HFFc6 (cell line): ENCODE data around the gene NCOA1. TPM values are rescaled to one million over a fixed set of nuclear protein-coding genes. Genes with fewer than 3 reads are reported as not detected.

Source experiments
- DNase-seq: peaks from one replicate; pipeline ENCODE4 v3.0.0-alpha.2; 2018
- H3K27ac Mint-ChIP-seq: 2 replicates; pipeline ENCODE4 v1.8.0; 2020; ENCODE audit warnings: mild to moderate bottlenecking, mixed read lengths
- H3K27me3 Mint-ChIP-seq: 2 replicates; pipeline ENCODE4 v1.8.0; 2021; ENCODE audit warnings: mild to moderate bottlenecking, moderate library complexity, mixed read lengths; ENCODE audit not compliant: insufficient read depth
- H3K36me3 Mint-ChIP-seq: 2 replicates; pipeline ENCODE4 v1.8.0; 2021; ENCODE audit warnings: low read depth, mixed read lengths
- H3K4me1 Mint-ChIP-seq: 2 replicates; pipeline ENCODE4 v1.8.0; 2020; ENCODE audit warnings: low read depth, mixed read lengths
- H3K4me3 Mint-ChIP-seq: 2 replicates; pipeline ENCODE4 v1.8.0; 2020; ENCODE audit warnings: mild to moderate bottlenecking, moderate library complexity, mixed read lengths
- H3K9me3 Mint-ChIP-seq: 2 replicates; pipeline ENCODE4 v1.8.0; 2020; ENCODE audit warnings: mild to moderate bottlenecking, mixed read lengths
- CTCF ChIP-seq: fragments of 200-600 bp; sonication (generic); IDR thresholded peaks from 2 replicates; pipeline ENCODE4 v1.5.0; 2021; ENCODE audit warnings: antibody characterized with exemption, mild to moderate bottlenecking
- total RNA-seq, 6 experiments: library from RNA; stranded (reverse); fragmentation: NEBNext Ultra II Directional; extraction: Animal tissue kit (Norgen Biotek cat#: 25700); gene quantifications; 2 replicates in 1 of 6; 3 replicates in 5 of 6; pipeline ENCODE4 v1.2.3, GENCODE V29; 2021

Gene NCOA1
- total RNA-seq, 6 experiments from 2014 or later, result 8.6 to 11.2 (median 10.7) TPM

DNA sequence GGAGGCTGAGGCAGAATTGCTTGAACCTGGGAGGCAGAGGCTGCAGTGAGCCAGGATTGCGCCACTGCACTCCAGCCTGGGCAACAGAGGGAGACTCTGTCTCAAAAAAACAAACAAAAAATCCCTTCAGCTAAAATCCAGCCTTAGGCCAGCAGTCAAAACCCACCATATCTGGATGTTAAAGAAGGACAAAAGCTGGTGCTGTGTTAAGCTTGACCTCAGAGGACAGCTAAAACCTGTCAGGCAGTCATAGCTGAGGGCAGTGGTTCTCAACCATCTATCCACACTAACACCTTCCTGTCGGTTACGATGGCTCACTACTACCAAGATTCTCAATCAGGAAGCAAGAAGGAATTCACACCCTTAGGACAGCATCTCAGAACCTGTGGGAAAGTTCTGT, 292.6 kb downstream of the NCOA1 start:
- no peak for TF ChIP-seq CTCF
- Mint-ChIP-seq H3K27ac (no peak overlapping the region), H3K4me1 (no peaks in the 10 kb centered on the region)

GRCh38 chr2:24785671-24786321, 294.7 kb downstream of the NCOA1 start:
- Mint-ChIP-seq H3K9me3 (peaks cover 5% of the 10 kb centered on the region; the same call in 1 of the 2 replicates), H3K36me3 (no peaks in the 10 kb centered on the region), H3K4me1 (no peaks in the 10 kb centered on the region), H3K27ac (no peak overlapping the region), H3K4me3 (no peak overlapping the region), H3K27me3 (peaks cover 6% of the 10 kb centered on the region)
- no peak for TF ChIP-seq CTCF
- no peak for DNase-seq

More for the DNA sequence above, 292.6 kb downstream of the NCOA1 start:
- Mint-ChIP-seq H3K9me3 (peaks cover 5% of the 10 kb centered on the region; the same call in 1 of the 2 replicates), H3K27me3 (peaks cover 6% of the 10 kb centered on the region), H3K4me3 (no peak overlapping the region), H3K36me3 (no peaks in the 10 kb centered on the region)
- no peak for DNase-seq

DNA sequence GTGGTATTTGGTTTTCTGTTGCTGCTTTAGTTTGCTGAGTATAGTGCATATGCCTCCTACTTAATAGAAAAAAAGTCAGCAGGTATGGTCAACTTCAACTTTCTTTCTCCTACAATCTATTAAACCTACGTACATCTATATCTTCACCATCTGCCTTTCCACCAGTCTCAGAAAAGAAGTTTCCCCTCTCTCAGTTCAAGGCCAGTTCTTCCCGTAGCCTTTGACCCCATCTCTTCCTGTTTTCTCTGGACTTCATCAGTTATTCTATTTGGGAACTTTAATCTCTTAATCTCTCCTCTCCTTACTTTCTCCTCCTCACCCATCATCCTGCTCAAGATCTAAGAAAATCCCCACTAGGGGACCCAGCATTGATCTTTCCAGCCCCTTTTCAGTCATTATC, 296.5 kb downstream of the NCOA1 start:
- peaks cover 16% of the 10 kb centered on the region for H3K4me1 Mint-ChIP-seq
- peaks cover 6% of the 10 kb centered on the region for H3K27me3 Mint-ChIP-seq
- DNase-seq, result no peak
- no peak for TF ChIP-seq CTCF
- H3K27ac Mint-ChIP-seq, result no peak overlapping the region
- no peaks in the 10 kb centered on the region for H3K36me3 Mint-ChIP-seq
- peaks cover 5% of the 10 kb centered on the region; the same call in 1 of the 2 replicates for H3K9me3 Mint-ChIP-seq
- H3K4me3 Mint-ChIP-seq, result no peak overlapping the region

GRCh38 chr2:24788816-24789215, 297.8 kb downstream of the NCOA1 start:
- Mint-ChIP-seq H3K27ac (no peak overlapping the region), H3K36me3 (no peaks in the 10 kb centered on the region), H3K27me3 (peaks cover 8% of the 10 kb centered on the region; the same call in 1 of the 2 replicates), H3K4me3 (no peak overlapping the region), H3K9me3 (peaks cover 5% of the 10 kb centered on the region; the same call in 1 of the 2 replicates), H3K4me1 (peaks cover 18% of the 10 kb centered on the region)
- no peak for DNase-seq
- TF ChIP-seq CTCF, result no peak

DNA sequence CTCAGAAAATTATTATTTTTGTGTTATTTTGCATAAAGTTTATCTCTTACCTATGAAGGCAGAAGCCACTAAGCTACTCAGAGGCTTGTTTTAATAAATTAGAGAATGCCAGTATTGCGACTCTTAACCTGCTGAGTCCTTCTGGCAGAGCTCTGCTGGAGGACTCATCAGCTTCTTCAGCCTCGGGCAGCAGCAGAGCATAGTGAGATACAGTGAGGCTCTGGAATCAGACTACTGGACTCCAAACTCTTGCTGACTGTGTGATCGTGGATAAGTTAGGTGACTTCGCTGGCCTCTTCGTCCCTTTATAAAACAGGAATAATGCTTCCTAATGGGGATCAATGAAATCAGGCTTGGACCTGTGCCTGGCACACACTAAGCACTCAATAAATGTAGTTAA, 300.4 kb downstream of the NCOA1 start:
- H3K36me3 Mint-ChIP-seq, result peaks cover 9% of the 10 kb centered on the region; the same call in 1 of the 2 replicates
- no peak overlapping the region; the same call in 1 of the 2 replicates for H3K4me3 Mint-ChIP-seq
- TF ChIP-seq CTCF, result no peak
- no peak overlapping the region for H3K27ac Mint-ChIP-seq
- H3K9me3 Mint-ChIP-seq, result no peaks in the 10 kb centered on the region
- peaks cover 35% of the 10 kb centered on the region for H3K4me1 Mint-ChIP-seq
- DNase-seq, result no peak
- H3K27me3 Mint-ChIP-seq, result peaks cover 8% of the 10 kb centered on the region; the same call in 1 of the 2 replicates
